ENCODE results near the gene WDR70.
"Not testable (repeated sequence)": the region's sequence is repeated elsewhere in the genome, so short reads cannot be mapped to it uniquely, and the experiment has no call there.

The WDR70 gene

GRCh38 chr5:37379100-37379628 is at the start of gene WDR70:
WDR70 (plus strand) TSS chr5:37379318; CDS start chr5:37379368, 50 bp downstream.
- peak; percentile 74 for DNase-seq

- not testable (repeated sequence) for DNase-seq
Observed at GRCh38 chr5:37334754-37335153, 44.4 kb upstream of the WDR70 start.

GRCh38 chr5:37342741-37343140 is 36.4 kb upstream of the WDR70 start:
- DNase-seq: not testable (repeated sequence)

GRCh38 chr5:37355161-37355560 is 24.0 kb upstream of the WDR70 start:
- no peak for DNase-seq

- DNase-seq: no peak
Observed at GRCh38 chr5:37370550-37370863, 8.6 kb upstream of the WDR70 start.

GRCh38 chr5:37370864-37371726 is 8.0 kb upstream of the WDR70 start, which contains the start of gene NUP155:
NUP155 (minus strand) TSS chr5:37371106; CDS start chr5:37370977, 129 bp downstream.
- peak; percentile 89 for DNase-seq

GRCh38 chr5:37375091-37375490 is 4.0 kb upstream of the WDR70 start:
- no peak for DNase-seq

- DNase-seq: not testable (repeated sequence)
Observed at GRCh38 chr5:37378066-37378465, 1.1 kb upstream of the WDR70 start.

- DNase-seq: no peak
Observed at GRCh38 chr5:37391591-37391990, 12.5 kb downstream of the WDR70 start.

- DNase-seq: no peak
Observed at GRCh38 chr5:37396352-37396751, 17.2 kb downstream of the WDR70 start.

GRCh38 chr5:37400501-37400900 is 21.4 kb downstream of the WDR70 start:
- no peak for DNase-seq

GRCh38 chr5:37412515-37412914 is 33.4 kb downstream of the WDR70 start:
- no peak for DNase-seq

GRCh38 chr5:37415456-37415855 is 36.3 kb downstream of the WDR70 start:
- DNase-seq: not testable (repeated sequence)

- no peak for DNase-seq
Observed at GRCh38 chr5:37417347-37417746, 38.2 kb downstream of the WDR70 start.

GRCh38 chr5:37424441-37424840 is 45.3 kb downstream of the WDR70 start:
- no peak for DNase-seq

GRCh38 chr5:37428044-37428443 is 48.9 kb downstream of the WDR70 start:
- no peak for DNase-seq

- no peak for DNase-seq
Observed at GRCh38 chr5:37435261-37435660, 56.1 kb downstream of the WDR70 start.

GRCh38 chr5:37436146-37436934 is 57.2 kb downstream of the WDR70 start:
- no peak for DNase-seq

GRCh38 chr5:37437711-37438110 is 58.6 kb downstream of the WDR70 start:
- DNase-seq: no peak

- DNase-seq: not testable (repeated sequence)
Observed at GRCh38 chr5:37445783-37446182, 66.7 kb downstream of the WDR70 start.

- no peak for DNase-seq
Observed at GRCh38 chr5:37448941-37449340, 69.8 kb downstream of the WDR70 start.

- not testable (repeated sequence) for DNase-seq
Observed at GRCh38 chr5:37451991-37452390, 72.9 kb downstream of the WDR70 start.

- DNase-seq: not testable (repeated sequence)
Observed at GRCh38 chr5:37453252-37453651, 74.1 kb downstream of the WDR70 start.
